ENCODE results near the gene STIMATE.

STIMATE gene

GRCh38 chr3:52827441-52827840 is 69.9 kb downstream of the STIMATE start:
- in situ Hi-C loops (cut with HindIII; ENCODE audit: low sequenced_read_pairs), result no loop called here

- in situ Hi-C loops (cut with HindIII; ENCODE audit: low sequenced_read_pairs), result no loop called here
Observed at GRCh38 chr3:52824037-52824436, 73.3 kb downstream of the STIMATE start.

GRCh38 chr3:52822363-52822762 is 75.0 kb downstream of the STIMATE start:
- in situ Hi-C loops (cut with HindIII; ENCODE audit: low sequenced_read_pairs), result no loop called here

GRCh38 chr3:52820736-52821135 is 76.6 kb downstream of the STIMATE start:
- in situ Hi-C loops (cut with HindIII; ENCODE audit: low sequenced_read_pairs), result no loop called here

- in situ Hi-C loops (cut with HindIII; ENCODE audit: low sequenced_read_pairs), result no loop called here
Observed at GRCh38 chr3:52819936-52820335, 77.4 kb downstream of the STIMATE start.

GRCh38 chr3:52817860-52818259 is 79.5 kb downstream of the STIMATE start:
- in situ Hi-C loops (cut with HindIII; ENCODE audit: low sequenced_read_pairs), result no loop called here

GRCh38 chr3:52817221-52817620 is 80.1 kb downstream of the STIMATE start:
- in situ Hi-C loops (cut with HindIII; ENCODE audit: low sequenced_read_pairs), result no loop called here

- in situ Hi-C loops (cut with HindIII; ENCODE audit: low sequenced_read_pairs), result no loop called here
Observed at GRCh38 chr3:52816654-52817053, 80.7 kb downstream of the STIMATE start.

GRCh38 chr3:52816199-52816598 is 81.1 kb downstream of the STIMATE start:
- in situ Hi-C loops (cut with HindIII; ENCODE audit: low sequenced_read_pairs), result no loop called here

- in situ Hi-C loops (cut with HindIII; ENCODE audit: low sequenced_read_pairs), result no loop called here
Observed at GRCh38 chr3:52813810-52814209, 83.5 kb downstream of the STIMATE start.

- in situ Hi-C loops (cut with HindIII; ENCODE audit: low sequenced_read_pairs), result no loop called here
Observed at GRCh38 chr3:52811452-52812011, 85.8 kb downstream of the STIMATE start.

- in situ Hi-C loops (cut with HindIII; ENCODE audit: low sequenced_read_pairs), result no loop called here
Observed at GRCh38 chr3:52810923-52811322, 86.4 kb downstream of the STIMATE start.

- in situ Hi-C loops (cut with HindIII; ENCODE audit: low sequenced_read_pairs), result no loop called here
Observed at GRCh38 chr3:52809662-52810377, 87.5 kb downstream of the STIMATE start.

GRCh38 chr3:52809149-52809548 is 88.2 kb downstream of the STIMATE start:
- in situ Hi-C loops (cut with HindIII; ENCODE audit: low sequenced_read_pairs), result no loop called here

GRCh38 chr3:52805270-52806039 is 91.9 kb downstream of the STIMATE start:
- in situ Hi-C loops (cut with HindIII; ENCODE audit: low sequenced_read_pairs), result no loop called here

- in situ Hi-C loops (cut with HindIII; ENCODE audit: low sequenced_read_pairs), result no loop called here
Observed at GRCh38 chr3:52801839-52802238, 95.5 kb downstream of the STIMATE start.

GRCh38 chr3:52800079-52800478 is 97.3 kb downstream of the STIMATE start:
- in situ Hi-C loops (cut with HindIII; ENCODE audit: low sequenced_read_pairs), result no loop called here

- in situ Hi-C loops (cut with HindIII; ENCODE audit: low sequenced_read_pairs), result no loop called here
Observed at GRCh38 chr3:52798978-52799476, 98.3 kb downstream of the STIMATE start.

- in situ Hi-C loops (cut with HindIII; ENCODE audit: low sequenced_read_pairs), result no loop called here
Observed at GRCh38 chr3:52798376-52798977, 98.9 kb downstream of the STIMATE start.

- in situ Hi-C loops (cut with HindIII; ENCODE audit: low sequenced_read_pairs), result no loop called here
Observed at GRCh38 chr3:52796411-52796810, 100.9 kb downstream of the STIMATE start.

GRCh38 chr3:52795298-52795900 is 101.9 kb downstream of the STIMATE start:
- in situ Hi-C loops (cut with HindIII; ENCODE audit: low sequenced_read_pairs), result no loop called here
